Skin of body (tissue), 2 donors: ENCODE data around the gene OR51B4. TPM values are rescaled to one million over a fixed set of nuclear protein-coding genes. Genes with fewer than 3 reads are reported as not detected.
"Not testable (repeated sequence)": the region's sequence is repeated elsewhere in the genome, so short reads cannot be mapped to it uniquely, and the experiment has no call there.

Experiments
- DNase-seq: peaks from one replicate; lab custom pipeline; 2025; lab: John Stamatoyannopoulos, UW
- total RNA-seq: library from RNA; depleted of rRNA; stranded (reverse); fragments of >200 nt; gene quantifications from one replicate; pipeline ENCODE4 v1.2.3, GENCODE V29; 2014

The OR51B4 gene
- total RNA-seq, 1 donor from 2014 or later, result not detected

- DNase-seq, result no peak
Observed at GRCh38 chr11:5274395-5274794, 27.4 kb downstream of the OR51B4 start.

- DNase-seq, result no peak
Observed at GRCh38 chr11:5272395-5273017, 29.2 kb downstream of the OR51B4 start.

GRCh38 chr11:5269715-5270147 is 32.0 kb downstream of the OR51B4 start, which contains the start of gene HBE1:
Gene HBE1, minus strand, starts transcription at chr11:5269945. Its CDS starts 55 bp downstream, at chr11:5269890.
- DNase-seq, result no peak

- no peak for DNase-seq
Observed at GRCh38 chr11:5267033-5267563, 34.6 kb downstream of the OR51B4 start.

- DNase-seq, result no peak
Observed at GRCh38 chr11:5266609-5267008, 35.1 kb downstream of the OR51B4 start.

GRCh38 chr11:5265832-5266231 is 35.9 kb downstream of the OR51B4 start:
- no peak for DNase-seq

GRCh38 chr11:5258543-5259262 is 43.0 kb downstream of the OR51B4 start:
- DNase-seq, result no peak

- no peak for DNase-seq
Observed at GRCh38 chr11:5257296-5257695, 44.5 kb downstream of the OR51B4 start.

GRCh38 chr11:5254646-5255413 is 46.9 kb downstream of the OR51B4 start, which contains the start of gene HBG2:
Gene HBG2, minus strand, starts transcription at chr11:5254781. Its CDS starts 53 bp downstream, at chr11:5254728.
- DNase-seq, result not testable (repeated sequence)

- DNase-seq, result not testable (repeated sequence)
Observed at GRCh38 chr11:5254023-5254422, 47.7 kb downstream of the OR51B4 start.

GRCh38 chr11:5253440-5253839 is 48.3 kb downstream of the OR51B4 start:
- DNase-seq, result not testable (repeated sequence)

- no peak for DNase-seq
Observed at GRCh38 chr11:5252919-5253265, 48.9 kb downstream of the OR51B4 start.

- no peak for DNase-seq
Observed at GRCh38 chr11:5252192-5252918, 49.4 kb downstream of the OR51B4 start.

GRCh38 chr11:5251746-5252145 is 50.0 kb downstream of the OR51B4 start:
- DNase-seq, result no peak

Other genes with a start within 250 kb of the OR51B4 start
- not detected for gene OR52E2, start 242.3 kb downstream of the OR51B4 start, total RNA-seq
- not detected for gene OR52E1, start 232.4 kb downstream of the OR51B4 start, total RNA-seq
- not detected for gene OR52A5, start 163.6 kb downstream of the OR51B4 start, total RNA-seq
- gene OR52A1, start 147.2 kb downstream of the OR51B4 start, total RNA-seq, result not detected
- gene OR51V1, start 101.3 kb downstream of the OR51B4 start, total RNA-seq, result not detected
- 2,108 TPM for gene HBB, start 74.9 kb downstream of the OR51B4 start, total RNA-seq
- gene HBD, start 67.5 kb downstream of the OR51B4 start, total RNA-seq, result not detected
- 299 TPM for gene HBG1, start 52.1 kb downstream of the OR51B4 start, total RNA-seq
- gene HBG2, start 47.2 kb downstream of the OR51B4 start, total RNA-seq, result 12,811 TPM
- gene HBE1, start 32.0 kb downstream of the OR51B4 start, total RNA-seq, result 27.0 TPM
- gene OR51B2, start 22.4 kb upstream of the OR51B4 start, total RNA-seq, result 0.59 TPM
- 0.30 TPM for gene OR51B5, start 41.6 kb upstream of the OR51B4 start, total RNA-seq
- gene OR51B6, start 49.6 kb upstream of the OR51B4 start, total RNA-seq, result not detected
- gene OR51M1, start 81.9 kb upstream of the OR51B4 start, total RNA-seq, result not detected
- not detected for gene OR51Q1, start 120.2 kb upstream of the OR51B4 start, total RNA-seq
- gene OR51I1, start 139.6 kb upstream of the OR51B4 start, total RNA-seq, result 0.59 TPM
- gene OR51I2, start 147.4 kb upstream of the OR51B4 start, total RNA-seq, result not detected
- not detected for gene OR52D1, start 186.7 kb upstream of the OR51B4 start, total RNA-seq
- 0.49 TPM for gene UBQLN3, start 208.0 kb upstream of the OR51B4 start, total RNA-seq
- gene UBQLNL, start 214.8 kb upstream of the OR51B4 start, total RNA-seq, result 0.49 TPM
- gene OR52H1, start 246.6 kb upstream of the OR51B4 start, total RNA-seq, result 0.59 TPM